CD14-positive monocyte (primary cell): Measurements from ENCODE around the gene AFF3. TPM values are rescaled to one million over a fixed set of nuclear protein-coding genes. Genes with fewer than 3 reads are reported as not detected.

Experiments
- DNase-seq, 3 donors: peaks; one replicate each; pipeline ENCODE4 v3.0.0-alpha.2; 2011 to 2022
- H2AFZ ChIP-seq: 2 replicates; pipeline ENCODE4 v1.6.0; 2012; ENCODE audit warnings: mild to moderate bottlenecking, low read depth, low read length, inconsistent platforms; ENCODE audit not compliant: insufficient read depth, poor library complexity, severe bottlenecking
- H3K27ac ChIP-seq, 2 donors: 1 replicate in 1 of 2; 2 replicates in 1 of 2; pipeline ENCODE4 v1.5.1; 2012 to 2013; ENCODE audit warnings: low read length in 2 of 2, control low read depth in 1 of 2, inconsistent platforms in 1 of 2, low read depth in 1 of 2, mild to moderate bottlenecking in 1 of 2
- H3K27me3 ChIP-seq, 2 donors: one replicate each; pipeline versions ENCODE4 v1.6.0 to v1.6.1; 2011 to 2013; ENCODE audit warnings: low read length in 2 of 2; ENCODE audit not compliant: control insufficient read depth in 2 of 2, insufficient read depth in 2 of 2
- H3K36me3 ChIP-seq, 2 donors: replicated peaks in 1 of 2; 1 replicate in 1 of 2; 2 replicates in 1 of 2; pipeline versions ENCODE4 v1.5.1 to v1.6.1; 2012 to 2013; ENCODE audit warnings: low read length in 2 of 2, control low read depth in 1 of 2, inconsistent platforms in 1 of 2, mild to moderate bottlenecking in 1 of 2; ENCODE audit not compliant: insufficient read depth in 2 of 2, control insufficient read depth in 1 of 2
- H3K4me1 ChIP-seq, 2 donors: 1 replicate in 1 of 2; 2 replicates in 1 of 2; pipeline versions ENCODE4 v1.5.1 to v1.6.1; 2012 to 2013; ENCODE audit warnings: low read length in 2 of 2, control low read depth in 1 of 2, inconsistent platforms in 1 of 2, mild to moderate bottlenecking in 1 of 2, moderate library complexity in 1 of 2; ENCODE audit not compliant: insufficient read depth in 2 of 2, control insufficient read depth in 1 of 2
- H3K4me2 ChIP-seq: replicated peaks from 2 replicates; pipeline ENCODE3; 2012; ENCODE audit warnings: low read length, moderate library complexity, mild to moderate bottlenecking; ENCODE audit not compliant: poor library complexity, severe bottlenecking; ENCODE audit errors: extremely low read depth
- H3K4me3 ChIP-seq, 3 experiments: fragments of 200-600 bp in 1 of 3; sonication (generic) in 1 of 3; replicated peaks in 1 of 3; 1 replicate in 2 of 3; 2 replicates in 1 of 3; pipeline ENCODE4 v1.5.1; 2011 to 2013; ENCODE audit warnings: low read length in 3 of 3, mild to moderate bottlenecking in 3 of 3, control low read depth in 2 of 3, low read depth in 2 of 3, inconsistent platforms in 1 of 3, moderate library complexity in 1 of 3
- H3K79me2 ChIP-seq: 2 replicates; pipeline ENCODE4 v1.6.0; 2012; ENCODE audit warnings: mild to moderate bottlenecking, control low read depth, inconsistent platforms, low read length, moderate library complexity; ENCODE audit not compliant: insufficient read depth
- H3K9ac ChIP-seq: 2 replicates; pipeline ENCODE4 v1.6.0; 2017; ENCODE audit warnings: low read length, mild to moderate bottlenecking; ENCODE audit not compliant: insufficient read depth, poor library complexity, severe bottlenecking
- H3K9me3 ChIP-seq, 2 donors: replicated peaks in 1 of 2; 1 replicate in 1 of 2; 2 replicates in 1 of 2; pipeline versions ENCODE4 v1.5.1 to v1.6.1; 2012 to 2013; ENCODE audit warnings: low read length in 2 of 2, control low read depth in 1 of 2; ENCODE audit not compliant: control insufficient read depth in 1 of 2, insufficient read depth in 1 of 2
- H4K20me1 ChIP-seq: 2 replicates; pipeline ENCODE4 v1.6.0; 2012; ENCODE audit warnings: mild to moderate bottlenecking, low read length, control low read depth, moderate library complexity; ENCODE audit not compliant: insufficient read depth
- H3K27ac Mint-ChIP-seq, 7 donors: one replicate each; pipeline ENCODE4 v1.8.0; 2020; ENCODE audit warnings: mild to moderate bottlenecking in 7 of 7, mixed read lengths in 7 of 7, moderate library complexity in 6 of 7, inconsistent platforms in 2 of 7
- H3K27me3 Mint-ChIP-seq, 3 donors: one replicate each; pipeline ENCODE4 v1.8.0; 2021 to 2022; ENCODE audit warnings: low read depth in 3 of 3, mild to moderate bottlenecking in 3 of 3, mixed read lengths in 3 of 3, moderate library complexity in 3 of 3, inconsistent platforms in 1 of 3
- H3K36me3 Mint-ChIP-seq, 2 donors: one replicate each; pipeline ENCODE4 v1.8.0; 2020; ENCODE audit warnings: mixed read lengths in 2 of 2, inconsistent platforms in 1 of 2, mild to moderate bottlenecking in 1 of 2
- H3K4me1 Mint-ChIP-seq: one replicate; pipeline ENCODE4 v1.8.0; 2020; ENCODE audit warnings: mild to moderate bottlenecking, mixed read lengths
- H3K4me3 Mint-ChIP-seq, 2 donors: one replicate each; pipeline ENCODE4 v1.8.0; 2020; ENCODE audit warnings: mild to moderate bottlenecking in 2 of 2, mixed read lengths in 2 of 2, moderate library complexity in 1 of 2
- H3K9me3 Mint-ChIP-seq, 7 donors: one replicate each; pipeline ENCODE4 v1.8.0; 2020 to 2022; ENCODE audit warnings: mixed read lengths in 7 of 7, mild to moderate bottlenecking in 6 of 7, moderate library complexity in 6 of 7, inconsistent platforms in 2 of 7
- CTCF ChIP-seq: fragments of 200-600 bp; IDR thresholded peaks from one replicate; pipeline ENCODE4 v1.8.0; 2022; ENCODE audit warnings: antibody characterized with exemption, mild to moderate bottlenecking
- WGBS: methylation state at CpG from one replicate; pipeline ENCODE4 v1.1.5; 2013; ENCODE audit warnings: missing lambda C conversion rate; ENCODE audit not compliant: insufficient coverage; 5-methylcytosine and 5-hydroxymethylcytosine counted together
- intact Hi-C, 2 donors: fragments of 100-400 bp; cut with micrococcal nuclease; formaldehyde crosslinking; loops; one replicate each; pipeline versions ENCODE4 v1.15.0 to v1.15.1; 2023
- polyA plus RNA-seq, 3 donors: library from polyadenylated mRNA; depleted of rRNA in 1 of 3; unstranded in 2 of 3; stranded (reverse) in 1 of 3; fragments of 300-500 nt in 2 of 3; fragments of >200 nt in 1 of 3; fragmentation: Illumina TruSeq in 2 of 3; gene quantifications; 1 replicate in 2 of 3; 2 replicates in 1 of 3; pipeline ENCODE4 v1.2.3, GENCODE V29; 2012 to 2021

The AFF3 gene
- polyA plus RNA-seq, 3 donors, result 0.17 to 4.1 (median 0.49) TPM

GRCh38 chr2:100059638-100060037 is 82.8 kb downstream of the AFF3 start:
- peaks cover 0 to 8% of the 10 kb centered on the region in 2 donors for H3K4me1 ChIP-seq
- H3K27ac ChIP-seq, result no peak overlapping the region
- H3K9me3 ChIP-seq, result peaks cover 0 to 13% of the 10 kb centered on the region in 2 donors
- H3K79me2 ChIP-seq, result no peaks in the 10 kb centered on the region
- Mint-ChIP-seq H3K27ac (no peak overlapping the region), H3K4me1 (peaks cover 10% of the 10 kb centered on the region), H3K36me3 (peaks cover 8 to 30% of the 10 kb centered on the region in 2 donors), H3K9me3 (peaks cover 5 to 20% (median 10%) of the 10 kb centered on the region in 7 donors), H3K27me3 (no peaks in the 10 kb centered on the region), H3K4me3 (no peak overlapping the region)
- intact Hi-C loops, result no loop called here
- H3K9ac ChIP-seq, result no peak overlapping the region
- no peaks in the 10 kb centered on the region for H3K36me3 ChIP-seq
- H3K4me3 ChIP-seq, result no peak overlapping the region
- no peak for TF ChIP-seq CTCF
- no peaks in the 10 kb centered on the region for H4K20me1 ChIP-seq
- no peak overlapping the region for H3K4me2 ChIP-seq
- 97% methylated on average over 3 of the region's 4 CpGs for WGBS
- H2AFZ ChIP-seq, result no peak overlapping the region
- DNase-seq, result no peak
- no peaks in the 10 kb centered on the region for H3K27me3 ChIP-seq

- Histone ChIP-seq H3K36me3 (no peaks in the 10 kb centered on the region), H3K27me3 (no peaks in the 10 kb centered on the region), H4K20me1 (no peaks in the 10 kb centered on the region), H3K9ac (no peak overlapping the region), H3K4me2 (no peak overlapping the region), H3K9me3 (peaks cover 0 to 10% of the 10 kb centered on the region in 2 donors), H3K4me3 (no peak overlapping the region), H3K79me2 (no peaks in the 10 kb centered on the region), H2AFZ (no peak overlapping the region), H3K27ac (no peak overlapping the region), H3K4me1 (peaks cover 5 to 9% of the 10 kb centered on the region in 2 donors)
- Mint-ChIP-seq H3K9me3 (peaks cover 0 to 8% (median 6%) of the 10 kb centered on the region in 7 donors), H3K36me3 (peaks cover 8 to 23% of the 10 kb centered on the region in 2 donors), H3K4me1 (peaks cover 24% of the 10 kb centered on the region), H3K4me3 (no peak overlapping the region), H3K27me3 (no peaks in the 10 kb centered on the region), H3K27ac (no peak overlapping the region)
- no peak for TF ChIP-seq CTCF
- intact Hi-C loops, result no loop called here
- DNase-seq, result no peak
Measured at GRCh38 chr2:100057901-100058261, 84.5 kb downstream of the AFF3 start.
